DMS114 treated with DMSO at 0.1 percent for 48 hours (cell line): Measurements from ENCODE around the gene IQCK.

Experiments used
- DNase-seq: peaks from one replicate; lab custom pipeline; 2025; ENCODE audit not compliant: unreplicated experiment; lab: John Stamatoyannopoulos, UW

Gene IQCK

DNA sequence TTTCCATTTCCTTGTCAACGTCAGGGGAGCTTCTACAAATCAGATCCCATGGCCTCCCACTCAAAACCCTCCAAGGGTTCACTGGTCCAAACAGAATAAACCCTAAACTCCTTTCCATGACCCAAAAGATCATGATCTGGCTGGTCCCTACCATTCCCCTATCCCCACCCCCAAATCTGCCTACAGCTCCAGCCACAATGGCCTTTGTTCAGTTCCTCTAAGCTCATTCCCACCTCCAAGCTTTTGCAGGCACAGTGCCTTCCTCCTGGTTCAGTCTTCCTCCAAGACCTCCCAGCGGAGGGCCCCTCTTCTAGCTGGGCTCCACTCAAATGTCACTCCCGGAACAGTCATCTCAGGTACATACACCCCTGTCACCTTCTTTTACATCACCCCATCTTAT lies 164.6 kb downstream of the IQCK start:
- no peak for DNase-seq

- DNase-seq = no peak
Observed at GRCh38 chr16:19883296-19883965, 165.4 kb downstream of the IQCK start.

DNA sequence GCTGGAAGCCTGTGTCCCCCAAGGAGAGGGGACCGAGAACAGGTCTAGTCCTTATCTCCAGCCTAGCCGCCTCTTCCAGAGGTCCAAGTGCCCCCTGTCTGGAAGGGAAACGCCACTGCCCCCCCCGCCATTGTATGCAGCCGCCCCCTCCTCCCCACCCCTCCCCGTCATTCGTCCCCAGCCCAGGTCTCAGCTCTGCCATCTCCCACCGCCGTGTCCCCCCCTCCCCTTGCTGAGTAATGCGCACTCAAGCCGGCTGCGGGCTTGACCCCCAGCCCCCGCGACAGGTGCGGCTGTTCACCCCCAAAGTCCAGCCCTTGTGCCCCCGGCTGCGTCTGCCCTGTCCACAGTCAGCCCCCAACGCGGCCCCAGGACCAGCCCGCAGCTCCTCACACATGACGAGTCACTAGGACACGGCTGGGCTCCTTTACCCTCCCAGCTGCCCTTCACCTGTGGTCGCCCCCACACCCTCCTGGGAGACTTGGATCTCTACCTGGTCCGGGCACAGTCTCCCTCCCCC lies 166.0 kb downstream of the IQCK start:
- DNase-seq = no peak

DNA sequence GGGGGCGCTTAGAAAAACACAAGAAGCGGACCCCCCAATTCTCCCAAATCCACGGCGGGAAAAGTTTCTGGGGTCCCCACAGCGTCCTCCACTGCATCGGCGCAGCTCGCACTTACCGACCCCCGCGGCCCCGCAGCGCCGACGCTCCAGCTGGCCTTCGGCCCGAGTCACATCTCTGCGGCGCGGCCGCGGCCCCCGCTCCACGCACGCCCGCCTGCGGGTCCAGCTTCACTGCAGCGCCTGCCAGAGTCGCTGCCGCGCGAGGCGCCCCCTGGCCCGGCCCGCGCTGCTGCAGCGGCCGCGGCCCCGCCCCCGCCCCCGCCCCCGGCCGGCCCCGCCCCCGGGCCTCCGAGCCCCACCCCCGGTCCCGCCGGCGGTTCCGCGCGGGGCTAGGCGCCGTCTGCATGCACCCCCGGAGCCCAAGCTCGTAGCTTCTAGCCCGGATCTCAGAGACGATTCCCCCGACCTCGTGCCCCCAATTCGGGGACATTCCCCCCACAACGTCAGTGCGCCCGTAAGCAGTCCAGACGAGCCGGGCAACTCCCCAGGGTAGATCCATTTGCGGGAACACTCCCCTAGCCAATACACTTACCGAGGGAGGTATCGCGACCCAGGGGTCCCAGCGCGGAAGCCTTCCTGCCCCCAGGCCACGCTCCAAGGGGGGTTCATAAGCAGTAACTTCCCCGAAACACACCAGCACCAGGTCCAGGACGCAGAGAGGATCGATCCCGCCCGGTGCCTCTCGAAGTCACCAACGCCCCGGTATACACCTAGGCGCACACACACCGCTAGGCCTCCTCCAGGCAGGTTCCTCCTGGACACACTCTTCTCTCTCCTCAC lies 166.8 kb downstream of the IQCK start, which contains the start of gene GPRC5B:
Gene GPRC5B, minus strand, starts transcription at position 238 of the 840 bp plus-strand sequence. CDS start 12,003 bp downstream, outside the sequence.
- DNase-seq = no peak

GRCh38 chr16:19885451-19886072 lies 167.5 kb downstream of the IQCK start:
- DNase-seq = no peak

- DNase-seq = peak; percentile 66
Observed at GRCh38 chr16:19886073-19886941, 168.2 kb downstream of the IQCK start.

DNA sequence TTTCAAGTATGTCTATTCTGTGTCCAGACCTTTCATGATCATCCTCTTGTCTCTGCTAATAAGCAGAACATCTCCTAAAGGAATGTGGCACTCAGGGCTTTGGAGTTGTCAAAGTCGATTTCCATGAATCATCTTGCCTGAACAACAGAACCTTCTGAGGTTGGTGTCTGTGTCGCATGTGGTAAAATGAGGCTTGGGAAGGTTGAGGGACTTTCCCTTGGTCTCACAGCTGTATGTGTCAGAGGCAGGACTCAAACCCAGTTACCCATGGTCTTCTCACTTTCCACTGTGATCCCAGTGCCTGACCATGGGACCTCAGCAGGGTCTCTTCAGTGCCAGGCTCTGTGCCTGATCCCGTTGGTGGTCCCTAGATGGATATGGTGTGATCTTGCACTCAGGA lies 170.8 kb downstream of the IQCK start:
- DNase-seq = no peak

DNA sequence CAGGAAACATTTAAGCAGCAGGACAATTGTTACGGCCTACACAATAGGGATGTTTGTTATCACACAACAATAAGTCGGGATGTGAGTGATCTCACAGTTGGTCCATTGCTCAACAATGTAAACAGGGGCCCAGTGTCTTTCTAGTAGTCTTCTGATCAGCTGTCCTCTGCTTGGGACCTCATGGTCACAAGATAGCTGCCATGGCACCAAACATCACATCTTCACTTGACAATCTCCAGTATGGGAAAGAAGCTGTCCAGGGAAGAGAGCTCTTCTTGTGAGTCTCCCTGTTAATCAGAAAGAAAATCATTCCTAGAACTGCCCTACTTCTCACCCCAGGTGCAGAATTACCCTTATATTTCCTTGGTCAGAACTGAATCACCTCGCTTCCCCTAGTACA lies 172.8 kb downstream of the IQCK start:
- no peak for DNase-seq

- DNase-seq = no peak
Observed at GRCh38 chr16:19892902-19893301, 174.8 kb downstream of the IQCK start.

DNA sequence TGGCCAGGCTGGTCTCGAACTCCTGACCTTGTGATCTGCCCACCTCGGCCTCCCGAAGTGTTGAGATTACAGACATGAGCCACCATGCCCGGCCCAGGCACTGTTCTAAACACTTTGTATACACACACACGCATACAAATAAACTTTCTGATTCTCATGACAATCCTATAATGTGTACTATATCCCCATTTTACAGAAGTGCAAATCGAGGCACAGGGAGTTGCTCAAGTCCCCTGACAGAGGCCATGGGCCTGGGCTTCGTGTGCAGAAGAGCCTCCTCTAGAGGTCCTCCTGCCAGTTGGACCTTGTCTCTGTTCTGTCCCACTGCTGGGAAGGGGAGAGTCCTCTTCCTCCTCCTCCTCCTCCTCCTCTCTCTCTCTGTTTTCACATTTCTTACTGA lies 176.5 kb downstream of the IQCK start:
- no peak for DNase-seq

DNA sequence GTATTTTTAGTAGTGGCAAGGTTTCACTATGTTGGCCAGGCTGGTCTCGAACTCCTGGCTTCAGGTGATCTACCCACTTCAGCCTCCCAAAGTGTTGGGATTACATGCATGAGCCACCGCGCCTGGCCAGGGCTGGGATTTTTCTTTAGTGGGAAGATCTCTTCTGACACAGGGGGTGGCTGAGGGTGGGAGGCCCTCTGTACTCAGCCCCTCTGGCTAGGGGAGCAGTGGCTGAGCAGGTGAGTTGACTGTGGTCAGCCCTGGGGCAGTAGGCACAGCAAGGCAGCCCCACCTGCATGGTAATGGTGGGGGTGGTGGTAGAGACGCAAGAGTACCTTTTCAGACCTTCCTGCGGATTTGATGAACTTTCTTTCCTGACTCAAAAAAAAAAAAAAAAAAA lies 178.9 kb downstream of the IQCK start:
- DNase-seq = no peak

DNA sequence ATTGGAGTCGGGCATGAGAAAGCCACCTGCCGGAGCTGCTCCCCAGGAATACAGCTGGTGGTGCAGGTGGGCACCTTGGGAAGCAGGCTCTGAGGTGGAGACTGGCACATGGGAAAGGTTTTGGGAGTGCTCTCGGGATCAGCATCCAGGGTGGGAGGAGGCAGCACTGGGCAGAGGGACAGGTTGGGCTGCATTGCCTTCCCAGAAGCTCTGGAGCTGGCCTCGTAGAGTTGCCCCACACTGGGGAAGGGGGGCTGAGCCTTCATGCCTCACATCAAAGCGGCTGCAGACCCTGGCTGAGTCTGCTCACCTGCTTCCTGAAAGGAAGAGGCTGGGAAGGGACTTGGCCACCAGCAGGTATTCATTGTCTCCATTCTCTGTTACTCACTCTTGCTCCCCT lies 180.1 kb downstream of the IQCK start:
- no peak for DNase-seq

DNA sequence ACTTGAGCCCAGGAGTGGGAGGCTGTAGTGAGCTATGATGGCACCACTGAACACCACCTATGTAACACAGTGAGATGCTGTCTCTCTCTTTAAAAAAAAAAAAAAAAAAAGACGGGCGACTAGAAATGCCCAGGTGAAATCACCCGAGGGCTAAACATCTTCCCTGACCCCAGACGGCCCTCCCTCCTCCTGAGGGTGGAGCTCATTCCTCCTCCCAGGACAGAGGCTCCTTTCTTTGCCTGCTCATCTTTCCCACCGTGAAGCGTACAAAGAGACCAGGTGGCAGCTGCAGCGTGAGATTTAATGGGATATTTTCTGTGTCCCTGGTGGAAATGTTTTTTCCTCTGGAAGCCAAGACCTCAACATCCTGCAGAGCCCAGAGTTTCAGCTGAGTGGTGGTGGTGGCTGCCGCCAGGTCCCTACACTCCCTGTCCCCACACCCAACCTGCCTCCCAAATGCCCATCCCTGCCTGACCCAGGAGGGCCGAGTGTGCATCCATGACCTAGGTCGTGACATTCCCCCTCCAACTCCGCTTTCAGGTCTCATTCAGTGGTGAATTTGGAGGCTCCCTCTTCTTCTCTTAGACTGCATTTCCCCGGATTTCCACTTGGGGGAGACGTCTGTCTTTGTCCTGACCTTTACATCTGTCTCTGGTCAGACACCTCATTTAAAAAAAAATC lies 181.0 kb downstream of the IQCK start:
- DNase-seq = peak; percentile 33

GRCh38 chr16:19899605-19899955 lies 181.5 kb downstream of the IQCK start:
- no peak for DNase-seq

- DNase-seq = no peak
Observed at GRCh38 chr16:19901164-19901563, 183.1 kb downstream of the IQCK start.

DNA sequence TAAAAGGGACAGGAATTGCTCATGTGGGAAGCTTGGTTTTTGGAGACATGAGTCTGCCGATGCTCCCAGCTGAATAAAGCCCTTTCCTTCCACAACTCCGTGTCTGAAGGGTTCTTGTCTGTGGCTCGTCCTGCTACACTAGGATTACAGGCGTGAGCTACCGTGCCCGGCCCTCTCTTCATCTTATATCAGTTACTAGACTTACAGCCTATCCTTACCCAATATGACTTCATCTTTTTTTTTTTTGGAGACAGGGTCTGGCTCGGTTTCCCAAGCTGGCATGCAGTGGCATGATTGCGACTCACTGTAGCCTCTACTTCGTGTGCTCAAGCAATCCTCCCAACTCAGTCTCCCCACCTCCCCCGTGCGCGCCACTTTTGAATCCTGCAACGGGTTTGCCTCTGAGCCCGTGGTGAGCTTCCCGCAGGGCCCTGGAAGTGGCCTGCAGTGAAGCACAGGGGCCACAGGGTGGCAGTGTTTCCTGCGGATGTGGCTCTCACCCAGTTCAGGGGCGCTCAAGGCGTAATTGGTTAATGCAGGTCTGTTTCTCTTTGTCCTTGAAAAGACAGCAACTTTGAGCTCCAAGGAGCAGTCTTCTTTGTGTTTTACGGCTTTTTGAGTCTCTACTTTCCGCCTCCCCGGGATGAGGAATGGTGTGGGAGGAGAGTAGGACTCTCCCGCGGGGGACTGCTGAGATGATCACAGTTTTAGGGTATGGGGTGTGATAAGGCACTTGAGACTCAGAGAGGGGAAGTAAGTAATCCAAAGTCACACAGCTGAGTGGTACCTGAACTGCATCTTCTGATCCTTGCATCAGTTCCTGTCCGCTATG lies 189.3 kb downstream of the IQCK start:
- peak; percentile 49 for DNase-seq
